ENCODE measurements around the gene NAT16.

The NAT16 gene

GRCh38 chr7:101138213-101138870, 41.8 kb downstream of the NAT16 start:
- H4K20me1 ChIP-seq (ENCODE audit: control insufficient read depth, insufficient read depth, low read depth, low read length) = 0 out of 2 replicates have a peak, but pooled peaks cover 3% of the 10 kb centered on the region
- no peaks in the 10 kb centered on the region for H3K9me3 ChIP-seq (ENCODE audit: control insufficient read depth, insufficient read depth, low read length)
- TF ChIP-seq EZH2phosphoT487 (IDR thresholded peaks at IDR 0.05; ENCODE audit: borderline replicate concordance, low read length) (no peak), CTCF (IDR thresholded peaks at IDR 0.05; ENCODE audit: low read depth, low read length, poor library complexity, severe bottlenecking) (peak; percentile 100)
- peak overlapping the region; percentile 43 for H3K4me2 ChIP-seq (ENCODE audit: low read length)
- H3K4me1 ChIP-seq (ENCODE audit: control insufficient read depth, low read length) = peaks cover 7% of the 10 kb centered on the region
- H3K36me3 ChIP-seq (ENCODE audit: control insufficient read depth, low read length) = no peaks in the 10 kb centered on the region
- no peaks in the 10 kb centered on the region for H3K9me2 ChIP-seq (replicated peaks; ENCODE audit: control insufficient read depth, low read length)
- H3K4me3 ChIP-seq (ENCODE audit: low read length) = peak overlapping the region; percentile 6; the same call in 1 of the 2 replicates
- 0 out of 2 replicates have a peak, but pooled peaks cover 2% of the 10 kb centered on the region for H3F3A ChIP-seq (ENCODE audit: control insufficient read depth, insufficient read depth)
- peaks cover 41% of the 10 kb centered on the region for H3K27me3 ChIP-seq (ENCODE audit: control insufficient read depth, low read length)
- H3K27ac ChIP-seq (ENCODE audit: low read depth, low read length) = no peak overlapping the region
- no peaks in the 10 kb centered on the region for H3K79me2 ChIP-seq (ENCODE audit: control insufficient read depth, low read length)

- peaks cover 42% of the 10 kb centered on the region for H3K27me3 ChIP-seq (ENCODE audit: control insufficient read depth, low read length)
- 0 out of 2 replicates have a peak, but pooled peaks cover 3% of the 10 kb centered on the region for H4K20me1 ChIP-seq (ENCODE audit: control insufficient read depth, insufficient read depth, low read depth, low read length)
- peak overlapping the region; percentile 43 for H3K4me2 ChIP-seq (ENCODE audit: low read length)
- H3F3A ChIP-seq (ENCODE audit: control insufficient read depth, insufficient read depth) = 0 out of 2 replicates have a peak, but pooled peaks cover 2% of the 10 kb centered on the region
- H3K27ac ChIP-seq (ENCODE audit: low read depth, low read length) = no peak overlapping the region
- no peaks in the 10 kb centered on the region for H3K36me3 ChIP-seq (ENCODE audit: control insufficient read depth, low read length)
- no peaks in the 10 kb centered on the region for H3K9me3 ChIP-seq (ENCODE audit: control insufficient read depth, insufficient read depth, low read length)
- no peak overlapping the region for H3K4me3 ChIP-seq (ENCODE audit: low read length)
- H3K9me2 ChIP-seq (replicated peaks; ENCODE audit: control insufficient read depth, low read length) = no peaks in the 10 kb centered on the region
- no peaks in the 10 kb centered on the region for H3K79me2 ChIP-seq (ENCODE audit: control insufficient read depth, low read length)
- no peak for TF ChIP-seq CTCF (IDR thresholded peaks at IDR 0.05; ENCODE audit: low read depth, low read length, poor library complexity, severe bottlenecking)
- no peak for TF ChIP-seq EZH2phosphoT487 (IDR thresholded peaks at IDR 0.05; ENCODE audit: borderline replicate concordance, low read length)
- H3K4me1 ChIP-seq (ENCODE audit: control insufficient read depth, low read length) = peaks cover 7% of the 10 kb centered on the region
Measured at GRCh38 chr7:101137651-101138212, 42.4 kb downstream of the NAT16 start.

- Histone ChIP-seq H3K27ac (ENCODE audit: low read depth, low read length) (no peak overlapping the region), H3K4me3 (ENCODE audit: low read length) (no peak overlapping the region), H3K9me3 (ENCODE audit: control insufficient read depth, insufficient read depth, low read length) (no peaks in the 10 kb centered on the region), H3K4me2 (ENCODE audit: low read length) (no peak overlapping the region), H3K79me2 (ENCODE audit: control insufficient read depth, low read length) (no peaks in the 10 kb centered on the region), H3K36me3 (ENCODE audit: control insufficient read depth, low read length) (no peaks in the 10 kb centered on the region), H3K4me1 (ENCODE audit: control insufficient read depth, low read length) (peaks cover 7% of the 10 kb centered on the region), H3F3A (ENCODE audit: control insufficient read depth, insufficient read depth) (no peaks in the 10 kb centered on the region), H4K20me1 (ENCODE audit: control insufficient read depth, insufficient read depth, low read depth, low read length) (0 out of 2 replicates have a peak, but pooled peaks cover 3% of the 10 kb centered on the region), H3K27me3 (ENCODE audit: control insufficient read depth, low read length) (peaks cover 38% of the 10 kb centered on the region), H3K9me2 (replicated peaks; ENCODE audit: control insufficient read depth, low read length) (no peaks in the 10 kb centered on the region)
- no peak for TF ChIP-seq EZH2phosphoT487 (IDR thresholded peaks at IDR 0.05; ENCODE audit: borderline replicate concordance, low read length)
- TF ChIP-seq CTCF (IDR thresholded peaks at IDR 0.05; ENCODE audit: low read depth, low read length, poor library complexity, severe bottlenecking) = no peak
Measured at GRCh38 chr7:101134399-101134980, 45.6 kb downstream of the NAT16 start.

Measured in DOHH2 (cell line).